ENCODE results near the gene TIAM2. TPM values are rescaled to one million over a fixed set of nuclear protein-coding genes. Genes with fewer than 3 reads are reported as not detected.

The TIAM2 gene
- total RNA-seq, 3 donors from 2014 or later (not counting 1 experiment from before 2014, with no cell fraction given): 6.5 to 11.1 (median 8.7) TPM

DNA sequence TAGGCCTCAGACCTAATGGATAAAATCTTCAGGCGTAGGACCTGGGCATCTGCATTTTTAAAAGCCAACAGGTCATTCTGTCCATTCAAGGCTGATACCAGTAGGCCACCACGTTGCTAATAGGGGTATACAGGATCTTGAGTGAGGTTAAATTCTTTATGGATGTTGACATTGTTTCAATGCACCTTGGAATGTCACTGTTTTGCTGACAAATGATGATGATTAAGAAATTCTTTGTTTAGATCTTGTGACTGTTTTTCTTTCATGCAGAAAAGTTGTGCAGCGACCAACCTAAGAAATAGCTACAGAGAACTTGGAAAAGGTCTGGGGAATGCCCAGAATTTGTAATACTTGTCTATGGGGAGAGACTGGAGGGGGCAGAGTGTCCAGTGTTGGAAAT lies 167.6 kb downstream of the TIAM2 start:
- intact Hi-C loops (cut with micrococcal nuclease): no loop called here
- no peak overlapping the region for H3K27ac ChIP-seq (ENCODE audit: low read length)
- Mint-ChIP-seq H3K36me3 (no peaks in the 10 kb centered on the region), H3K9me3 (no peaks in the 10 kb centered on the region), H3K4me1 (no peaks in the 10 kb centered on the region), H3K27me3 (ENCODE audit: low read depth in 2 of 2) (peaks cover 7 to 21% of the 10 kb centered on the region in 2 donors), H3K27ac (no peak overlapping the region), H3K4me3 (no peak overlapping the region)
- no peaks in the 10 kb centered on the region for H3K36me3 ChIP-seq (ENCODE audit: control insufficient read depth, insufficient read depth, low read length)
- no peak overlapping the region for H3K4me3 ChIP-seq (ENCODE audit: low read length)
- whole genome bisulfite sequencing (ENCODE audit: insufficient coverage): 87% methylated on average over 3 of the region's 3 CpGs
- TF ChIP-seq, protein P1, sequence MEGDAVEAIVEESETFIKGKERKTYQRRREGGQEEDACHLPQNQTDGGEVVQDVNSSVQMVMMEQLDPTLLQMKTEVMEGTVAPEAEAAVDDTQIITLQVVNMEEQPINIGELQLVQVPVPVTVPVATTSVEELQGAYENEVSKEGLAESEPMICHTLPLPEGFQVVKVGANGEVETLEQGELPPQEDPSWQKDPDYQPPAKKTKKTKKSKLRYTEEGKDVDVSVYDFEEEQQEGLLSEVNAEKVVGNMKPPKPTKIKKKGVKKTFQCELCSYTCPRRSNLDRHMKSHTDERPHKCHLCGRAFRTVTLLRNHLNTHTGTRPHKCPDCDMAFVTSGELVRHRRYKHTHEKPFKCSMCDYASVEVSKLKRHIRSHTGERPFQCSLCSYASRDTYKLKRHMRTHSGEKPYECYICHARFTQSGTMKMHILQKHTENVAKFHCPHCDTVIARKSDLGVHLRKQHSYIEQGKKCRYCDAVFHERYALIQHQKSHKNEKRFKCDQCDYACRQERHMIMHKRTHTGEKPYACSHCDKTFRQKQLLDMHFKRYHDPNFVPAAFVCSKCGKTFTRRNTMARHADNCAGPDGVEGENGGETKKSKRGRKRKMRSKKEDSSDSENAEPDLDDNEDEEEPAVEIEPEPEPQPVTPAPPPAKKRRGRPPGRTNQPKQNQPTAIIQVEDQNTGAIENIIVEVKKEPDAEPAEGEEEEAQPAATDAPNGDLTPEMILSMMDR (IDR thresholded peaks at IDR 0.05): no peak
- no peaks in the 10 kb centered on the region for H3K9me3 ChIP-seq (ENCODE audit: control insufficient read depth, insufficient read depth, low read length)
- ATAC-seq (no peak), DNase-seq (no peak)
- no peaks in the 10 kb centered on the region for H3K27me3 ChIP-seq (ENCODE audit: control insufficient read depth, insufficient read depth, low read length)
- no peaks in the 10 kb centered on the region for H3K4me1 ChIP-seq (ENCODE audit: control insufficient read depth, insufficient read depth, low read length)

- no peaks in the 10 kb centered on the region for H3K4me1 Mint-ChIP-seq
- H3K27me3 ChIP-seq (ENCODE audit: control insufficient read depth, insufficient read depth, low read length): no peaks in the 10 kb centered on the region
- no peak overlapping the region for H3K27ac ChIP-seq (ENCODE audit: low read length)
- H3K4me1 ChIP-seq (ENCODE audit: control insufficient read depth, insufficient read depth, low read length): no peaks in the 10 kb centered on the region
- H3K36me3 Mint-ChIP-seq: no peaks in the 10 kb centered on the region
- no peaks in the 10 kb centered on the region for H3K9me3 ChIP-seq (ENCODE audit: control insufficient read depth, insufficient read depth, low read length)
- intact Hi-C loops (cut with micrococcal nuclease): no loop called here
- H3K27me3 Mint-ChIP-seq (ENCODE audit: low read depth in 2 of 2): peaks cover 7 to 21% of the 10 kb centered on the region in 2 donors
- no peak overlapping the region for H3K27ac Mint-ChIP-seq
- H3K36me3 ChIP-seq (ENCODE audit: control insufficient read depth, insufficient read depth, low read length): no peaks in the 10 kb centered on the region
- 80% methylated on average over 1 of the region's 1 CpG for WGBS (ENCODE audit: insufficient coverage)
- no peak overlapping the region for H3K4me3 Mint-ChIP-seq
- DNase-seq: no peak
- no peak for ATAC-seq
- H3K4me3 ChIP-seq (ENCODE audit: low read length): no peak overlapping the region
- no peaks in the 10 kb centered on the region for H3K9me3 Mint-ChIP-seq
- TF ChIP-seq, protein P1 (IDR thresholded peaks at IDR 0.05): no peak
These were observed 168.5 kb downstream of the TIAM2 start for GRCh38 chr6:155163601-155164000.

DNA sequence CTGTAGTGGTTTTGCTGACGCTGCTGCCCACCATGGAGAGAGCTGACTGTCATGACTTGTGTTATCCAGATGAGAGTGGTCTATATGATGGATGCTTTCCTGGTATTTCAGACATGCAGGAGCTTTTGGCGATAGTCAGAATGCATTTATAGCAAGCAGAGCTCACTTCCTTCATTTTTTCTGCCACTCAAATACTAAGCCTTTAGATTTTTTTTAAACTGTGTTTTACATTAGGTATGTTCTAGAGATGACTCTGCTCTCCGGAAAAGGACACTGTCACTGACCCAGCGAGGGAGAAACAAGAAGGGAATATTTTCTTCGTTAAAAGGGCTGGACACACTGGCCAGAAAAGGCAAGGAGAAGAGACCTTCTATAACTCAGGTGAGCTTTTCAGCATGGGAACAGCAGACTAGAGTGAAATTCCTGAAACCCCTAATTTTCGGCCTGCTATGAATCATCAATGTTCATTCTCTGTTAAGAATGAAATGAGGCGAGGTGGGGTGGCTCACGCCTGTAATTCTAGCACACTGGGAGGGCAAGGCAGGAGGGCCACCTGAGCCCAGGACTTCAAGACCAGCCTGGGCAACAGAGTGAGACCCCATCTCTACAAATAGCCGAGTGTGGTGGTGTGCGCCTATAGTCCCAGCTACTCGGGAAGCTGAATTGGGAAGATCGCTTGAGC lies 170.1 kb downstream of the TIAM2 start:
- H3K4me1 ChIP-seq (ENCODE audit: control insufficient read depth, insufficient read depth, low read length): no peaks in the 10 kb centered on the region
- no peak overlapping the region for H3K27ac ChIP-seq (ENCODE audit: low read length)
- WGBS (ENCODE audit: insufficient coverage): 76% methylated on average over 12 of the region's 12 CpGs
- no peaks in the 10 kb centered on the region for H3K27me3 ChIP-seq (ENCODE audit: control insufficient read depth, insufficient read depth, low read length)
- Mint-ChIP-seq H3K4me3 (no peak overlapping the region), H3K36me3 (no peaks in the 10 kb centered on the region), H3K27ac (no peak overlapping the region), H3K4me1 (no peaks in the 10 kb centered on the region), H3K9me3 (no peaks in the 10 kb centered on the region), H3K27me3 (ENCODE audit: low read depth in 2 of 2) (peaks cover 7 to 21% of the 10 kb centered on the region in 2 donors)
- no peak overlapping the region for H3K4me3 ChIP-seq (ENCODE audit: low read length)
- no peaks in the 10 kb centered on the region for H3K36me3 ChIP-seq (ENCODE audit: control insufficient read depth, insufficient read depth, low read length)
- DNase-seq (no peak), ATAC-seq (no peak)
- TF ChIP-seq, protein P1 (IDR thresholded peaks at IDR 0.05): no peak
- H3K9me3 ChIP-seq (ENCODE audit: control insufficient read depth, insufficient read depth, low read length): no peaks in the 10 kb centered on the region
- intact Hi-C loops (cut with micrococcal nuclease): no loop called here

DNA sequence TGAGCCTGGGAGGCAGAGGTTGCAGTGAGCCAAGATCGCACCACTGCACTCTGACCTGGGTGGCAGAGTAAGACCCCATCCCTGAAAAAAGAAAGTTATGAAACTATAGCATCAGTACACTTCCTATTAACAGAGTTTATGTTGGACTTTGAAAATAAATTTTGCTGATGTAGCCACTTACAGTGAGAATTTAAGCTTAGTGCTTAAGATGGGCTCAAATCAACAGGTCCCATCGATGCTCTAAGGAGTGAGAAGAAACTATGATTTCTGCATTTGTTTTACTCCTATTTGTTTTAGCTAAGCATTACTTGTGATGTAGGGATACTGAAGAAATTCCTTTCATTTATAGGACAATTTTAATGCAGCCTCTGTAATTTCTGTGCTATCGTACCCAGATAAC lies 175.4 kb downstream of the TIAM2 start:
- ATAC-seq: no peak
- WGBS (ENCODE audit: insufficient coverage): 100% methylated on average over 3 of the region's 3 CpGs
- H3K4me1 Mint-ChIP-seq: no peaks in the 10 kb centered on the region
- no peak overlapping the region for H3K4me3 ChIP-seq (ENCODE audit: low read length)
- H3K4me1 ChIP-seq (ENCODE audit: control insufficient read depth, insufficient read depth, low read length): no peaks in the 10 kb centered on the region
- DNase-seq: no peak
- no peaks in the 10 kb centered on the region for H3K36me3 ChIP-seq (ENCODE audit: control insufficient read depth, insufficient read depth, low read length)
- no peaks in the 10 kb centered on the region for H3K27me3 Mint-ChIP-seq (ENCODE audit: low read depth in 2 of 2)
- H3K27ac ChIP-seq (ENCODE audit: low read length): no peak overlapping the region
- H3K27me3 ChIP-seq (ENCODE audit: control insufficient read depth, insufficient read depth, low read length): no peaks in the 10 kb centered on the region
- no peak overlapping the region for H3K4me3 Mint-ChIP-seq
- TF ChIP-seq, protein P1 (IDR thresholded peaks at IDR 0.05): no peak
- H3K9me3 Mint-ChIP-seq: no peaks in the 10 kb centered on the region
- H3K27ac Mint-ChIP-seq: no peak overlapping the region
- intact Hi-C loops (cut with micrococcal nuclease): no loop called here
- H3K9me3 ChIP-seq (ENCODE audit: control insufficient read depth, insufficient read depth, low read length): no peaks in the 10 kb centered on the region
- H3K36me3 Mint-ChIP-seq: no peaks in the 10 kb centered on the region
